NCI-H1436 treated with DMSO at 0.1 percent for 48 hours (cell line): ENCODE data around the gene ST6GALNAC4.

Experiments
- DNase-seq: peaks from one replicate; lab custom pipeline; 2025; lab: John Stamatoyannopoulos, UW

ST6GALNAC4 gene

GRCh38 chr9:127929625-127929979, 12.8 kb upstream of the ST6GALNAC4 start:
- DNase-seq = no peak

- DNase-seq = no peak
Measured at GRCh38 chr9:127928676-127929624, 12.1 kb upstream of the ST6GALNAC4 start.

- no peak for DNase-seq
Measured at GRCh38 chr9:127927988-127928675, 11.3 kb upstream of the ST6GALNAC4 start.

GRCh38 chr9:127927201-127927987, 10.6 kb upstream of the ST6GALNAC4 start:
- DNase-seq = no peak

GRCh38 chr9:127926906-127927200, 10.0 kb upstream of the ST6GALNAC4 start:
- DNase-seq = no peak

GRCh38 chr9:127925959-127926905, 9.4 kb upstream of the ST6GALNAC4 start:
- no peak for DNase-seq

GRCh38 chr9:127924736-127925444, 8.0 kb upstream of the ST6GALNAC4 start:
- DNase-seq = no peak

- DNase-seq = no peak
Measured at GRCh38 chr9:127923771-127924170, 6.9 kb upstream of the ST6GALNAC4 start.

GRCh38 chr9:127923046-127923445, 6.2 kb upstream of the ST6GALNAC4 start:
- no peak for DNase-seq

GRCh38 chr9:127921557-127922120, 4.8 kb upstream of the ST6GALNAC4 start:
- no peak for DNase-seq

GRCh38 chr9:127920794-127921193, 4.0 kb upstream of the ST6GALNAC4 start:
- DNase-seq = no peak

- DNase-seq = no peak
Measured at GRCh38 chr9:127919253-127919815, 2.5 kb upstream of the ST6GALNAC4 start.

GRCh38 chr9:127918183-127919107, 1.6 kb upstream of the ST6GALNAC4 start:
- DNase-seq = no peak

GRCh38 chr9:127917603-127918002, 762 bp upstream of the ST6GALNAC4 start:
- no peak for DNase-seq

GRCh38 chr9:127915801-127916719, 781 bp downstream of the ST6GALNAC4 start:
- DNase-seq = no peak

GRCh38 chr9:127915325-127915752, 1.5 kb downstream of the ST6GALNAC4 start:
- no peak for DNase-seq

- DNase-seq = no peak
Measured at GRCh38 chr9:127913682-127914081, 3.2 kb downstream of the ST6GALNAC4 start.

GRCh38 chr9:127912882-127913281, 4.0 kb downstream of the ST6GALNAC4 start:
- DNase-seq = no peak
